CD14-positive monocyte (primary cell): Measurements from ENCODE around the gene SPON1. TPM values are rescaled to one million over a fixed set of nuclear protein-coding genes. Genes with fewer than 3 reads are reported as not detected.

Experiments used
- DNase-seq, 3 donors: peaks; one replicate each; pipeline ENCODE4 v3.0.0-alpha.2; 2011 to 2022
- H2AFZ ChIP-seq: 2 replicates; pipeline ENCODE4 v1.6.0; 2012; ENCODE audit warnings: mild to moderate bottlenecking, low read depth, low read length, inconsistent platforms; ENCODE audit not compliant: insufficient read depth, poor library complexity, severe bottlenecking
- H3K27ac ChIP-seq, 2 donors: 1 replicate in 1 of 2; 2 replicates in 1 of 2; pipeline ENCODE4 v1.5.1; 2012 to 2013; ENCODE audit warnings: low read length in 2 of 2, control low read depth in 1 of 2, inconsistent platforms in 1 of 2, low read depth in 1 of 2, mild to moderate bottlenecking in 1 of 2
- H3K27me3 ChIP-seq, 2 donors: one replicate each; pipeline versions ENCODE4 v1.6.0 to v1.6.1; 2011 to 2013; ENCODE audit warnings: low read length in 2 of 2; ENCODE audit not compliant: control insufficient read depth in 2 of 2, insufficient read depth in 2 of 2
- H3K36me3 ChIP-seq, 2 donors: replicated peaks in 1 of 2; 1 replicate in 1 of 2; 2 replicates in 1 of 2; pipeline versions ENCODE4 v1.5.1 to v1.6.1; 2012 to 2013; ENCODE audit warnings: low read length in 2 of 2, control low read depth in 1 of 2, inconsistent platforms in 1 of 2, mild to moderate bottlenecking in 1 of 2; ENCODE audit not compliant: insufficient read depth in 2 of 2, control insufficient read depth in 1 of 2
- H3K4me1 ChIP-seq, 2 donors: 1 replicate in 1 of 2; 2 replicates in 1 of 2; pipeline versions ENCODE4 v1.5.1 to v1.6.1; 2012 to 2013; ENCODE audit warnings: low read length in 2 of 2, control low read depth in 1 of 2, inconsistent platforms in 1 of 2, mild to moderate bottlenecking in 1 of 2, moderate library complexity in 1 of 2; ENCODE audit not compliant: insufficient read depth in 2 of 2, control insufficient read depth in 1 of 2
- H3K4me2 ChIP-seq: replicated peaks from 2 replicates; pipeline ENCODE3; 2012; ENCODE audit warnings: low read length, moderate library complexity, mild to moderate bottlenecking; ENCODE audit not compliant: poor library complexity, severe bottlenecking; ENCODE audit errors: extremely low read depth
- H3K4me3 ChIP-seq, 3 experiments: fragments of 200-600 bp in 1 of 3; sonication (generic) in 1 of 3; replicated peaks in 1 of 3; 1 replicate in 2 of 3; 2 replicates in 1 of 3; pipeline ENCODE4 v1.5.1; 2011 to 2013; ENCODE audit warnings: low read length in 3 of 3, mild to moderate bottlenecking in 3 of 3, control low read depth in 2 of 3, low read depth in 2 of 3, inconsistent platforms in 1 of 3, moderate library complexity in 1 of 3
- H3K79me2 ChIP-seq: 2 replicates; pipeline ENCODE4 v1.6.0; 2012; ENCODE audit warnings: mild to moderate bottlenecking, control low read depth, inconsistent platforms, low read length, moderate library complexity; ENCODE audit not compliant: insufficient read depth
- H3K9ac ChIP-seq: 2 replicates; pipeline ENCODE4 v1.6.0; 2017; ENCODE audit warnings: low read length, mild to moderate bottlenecking; ENCODE audit not compliant: insufficient read depth, poor library complexity, severe bottlenecking
- H3K9me3 ChIP-seq, 2 donors: replicated peaks in 1 of 2; 1 replicate in 1 of 2; 2 replicates in 1 of 2; pipeline versions ENCODE4 v1.5.1 to v1.6.1; 2012 to 2013; ENCODE audit warnings: low read length in 2 of 2, control low read depth in 1 of 2; ENCODE audit not compliant: control insufficient read depth in 1 of 2, insufficient read depth in 1 of 2
- H4K20me1 ChIP-seq: 2 replicates; pipeline ENCODE4 v1.6.0; 2012; ENCODE audit warnings: mild to moderate bottlenecking, low read length, control low read depth, moderate library complexity; ENCODE audit not compliant: insufficient read depth
- H3K27ac Mint-ChIP-seq, 7 donors: one replicate each; pipeline ENCODE4 v1.8.0; 2020; ENCODE audit warnings: mild to moderate bottlenecking in 7 of 7, mixed read lengths in 7 of 7, moderate library complexity in 6 of 7, inconsistent platforms in 2 of 7
- H3K27me3 Mint-ChIP-seq, 3 donors: one replicate each; pipeline ENCODE4 v1.8.0; 2021 to 2022; ENCODE audit warnings: low read depth in 3 of 3, mild to moderate bottlenecking in 3 of 3, mixed read lengths in 3 of 3, moderate library complexity in 3 of 3, inconsistent platforms in 1 of 3
- H3K36me3 Mint-ChIP-seq, 2 donors: one replicate each; pipeline ENCODE4 v1.8.0; 2020; ENCODE audit warnings: mixed read lengths in 2 of 2, inconsistent platforms in 1 of 2, mild to moderate bottlenecking in 1 of 2
- H3K4me1 Mint-ChIP-seq: one replicate; pipeline ENCODE4 v1.8.0; 2020; ENCODE audit warnings: mild to moderate bottlenecking, mixed read lengths
- H3K4me3 Mint-ChIP-seq, 2 donors: one replicate each; pipeline ENCODE4 v1.8.0; 2020; ENCODE audit warnings: mild to moderate bottlenecking in 2 of 2, mixed read lengths in 2 of 2, moderate library complexity in 1 of 2
- H3K9me3 Mint-ChIP-seq, 7 donors: one replicate each; pipeline ENCODE4 v1.8.0; 2020 to 2022; ENCODE audit warnings: mixed read lengths in 7 of 7, mild to moderate bottlenecking in 6 of 7, moderate library complexity in 6 of 7, inconsistent platforms in 2 of 7
- WGBS: methylation state at CpG from one replicate; pipeline ENCODE4 v1.1.5; 2013; ENCODE audit warnings: missing lambda C conversion rate; ENCODE audit not compliant: insufficient coverage; 5-methylcytosine and 5-hydroxymethylcytosine counted together
- intact Hi-C, 2 donors: fragments of 100-400 bp; cut with micrococcal nuclease; formaldehyde crosslinking; loops; one replicate each; pipeline versions ENCODE4 v1.15.0 to v1.15.1; 2023
- polyA plus RNA-seq, 3 donors: library from polyadenylated mRNA; depleted of rRNA in 1 of 3; unstranded in 2 of 3; stranded (reverse) in 1 of 3; fragments of 300-500 nt in 2 of 3; fragments of >200 nt in 1 of 3; fragmentation: Illumina TruSeq in 2 of 3; gene quantifications; 1 replicate in 2 of 3; 2 replicates in 1 of 3; pipeline ENCODE4 v1.2.3, GENCODE V29; 2012 to 2021
- TF ChIP-seq, protein P1 (sequence below): fragments of 200-600 bp; IDR thresholded peaks from one replicate; pipeline ENCODE4 v1.8.0; 2022; ENCODE audit warnings: antibody characterized with exemption, mild to moderate bottlenecking

The SPON1 gene
- polyA plus RNA-seq, 3 donors, result not detected

DNA sequence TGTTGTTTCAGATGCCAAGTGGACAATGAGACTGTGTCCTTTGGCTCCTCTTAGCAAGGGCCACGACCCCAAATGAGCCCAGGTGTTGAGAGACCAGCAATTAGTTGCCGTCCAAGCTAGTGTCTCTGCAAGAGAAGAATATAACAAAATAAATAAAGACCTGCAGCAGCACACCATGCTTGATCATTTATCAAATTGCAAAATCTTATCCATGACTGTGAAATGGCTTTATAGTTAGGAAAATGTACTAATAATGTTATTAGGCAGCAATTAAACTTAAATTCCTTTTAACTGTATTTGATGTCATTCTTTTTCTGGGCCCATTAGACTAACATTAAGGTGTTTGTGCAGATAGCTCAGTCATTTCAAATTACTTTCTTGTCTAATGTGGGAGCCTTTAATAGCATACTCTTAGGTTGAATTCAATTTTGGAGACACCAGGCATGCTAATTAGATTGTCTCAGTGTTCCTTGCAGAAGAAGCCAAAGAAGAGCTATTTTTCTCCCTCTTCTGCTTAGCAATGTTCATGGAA is 220.4 kb downstream of the SPON1 start:
- Histone ChIP-seq H3K9ac (no peak overlapping the region), H3K27ac (no peak overlapping the region), H3K36me3 (no peaks in the 10 kb centered on the region), H3K4me1 (no peaks in the 10 kb centered on the region), H3K79me2 (no peaks in the 10 kb centered on the region), H3K4me2 (no peak overlapping the region), H3K9me3 (no peaks in the 10 kb centered on the region), H3K4me3 (no peak overlapping the region), H3K27me3 (no peaks in the 10 kb centered on the region), H4K20me1 (no peaks in the 10 kb centered on the region), H2AFZ (no peak overlapping the region)
- Mint-ChIP-seq H3K4me3 (no peak overlapping the region), H3K27ac (no peak overlapping the region), H3K27me3 (peaks cover 1 to 4% (median 2%) of the 10 kb centered on the region in 3 donors), H3K36me3 (no peaks in the 10 kb centered on the region), H3K9me3 (peaks cover 0 to 3% (median 0%) of the 10 kb centered on the region in 7 donors), H3K4me1 (peaks cover 19% of the 10 kb centered on the region)
- WGBS, result no CpG with 5 or more reads among the region's 2 CpGs
- TF ChIP-seq, protein P1, sequence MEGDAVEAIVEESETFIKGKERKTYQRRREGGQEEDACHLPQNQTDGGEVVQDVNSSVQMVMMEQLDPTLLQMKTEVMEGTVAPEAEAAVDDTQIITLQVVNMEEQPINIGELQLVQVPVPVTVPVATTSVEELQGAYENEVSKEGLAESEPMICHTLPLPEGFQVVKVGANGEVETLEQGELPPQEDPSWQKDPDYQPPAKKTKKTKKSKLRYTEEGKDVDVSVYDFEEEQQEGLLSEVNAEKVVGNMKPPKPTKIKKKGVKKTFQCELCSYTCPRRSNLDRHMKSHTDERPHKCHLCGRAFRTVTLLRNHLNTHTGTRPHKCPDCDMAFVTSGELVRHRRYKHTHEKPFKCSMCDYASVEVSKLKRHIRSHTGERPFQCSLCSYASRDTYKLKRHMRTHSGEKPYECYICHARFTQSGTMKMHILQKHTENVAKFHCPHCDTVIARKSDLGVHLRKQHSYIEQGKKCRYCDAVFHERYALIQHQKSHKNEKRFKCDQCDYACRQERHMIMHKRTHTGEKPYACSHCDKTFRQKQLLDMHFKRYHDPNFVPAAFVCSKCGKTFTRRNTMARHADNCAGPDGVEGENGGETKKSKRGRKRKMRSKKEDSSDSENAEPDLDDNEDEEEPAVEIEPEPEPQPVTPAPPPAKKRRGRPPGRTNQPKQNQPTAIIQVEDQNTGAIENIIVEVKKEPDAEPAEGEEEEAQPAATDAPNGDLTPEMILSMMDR, result no peak
- no peak for DNase-seq
- intact Hi-C loops, result no loop called here

DNA sequence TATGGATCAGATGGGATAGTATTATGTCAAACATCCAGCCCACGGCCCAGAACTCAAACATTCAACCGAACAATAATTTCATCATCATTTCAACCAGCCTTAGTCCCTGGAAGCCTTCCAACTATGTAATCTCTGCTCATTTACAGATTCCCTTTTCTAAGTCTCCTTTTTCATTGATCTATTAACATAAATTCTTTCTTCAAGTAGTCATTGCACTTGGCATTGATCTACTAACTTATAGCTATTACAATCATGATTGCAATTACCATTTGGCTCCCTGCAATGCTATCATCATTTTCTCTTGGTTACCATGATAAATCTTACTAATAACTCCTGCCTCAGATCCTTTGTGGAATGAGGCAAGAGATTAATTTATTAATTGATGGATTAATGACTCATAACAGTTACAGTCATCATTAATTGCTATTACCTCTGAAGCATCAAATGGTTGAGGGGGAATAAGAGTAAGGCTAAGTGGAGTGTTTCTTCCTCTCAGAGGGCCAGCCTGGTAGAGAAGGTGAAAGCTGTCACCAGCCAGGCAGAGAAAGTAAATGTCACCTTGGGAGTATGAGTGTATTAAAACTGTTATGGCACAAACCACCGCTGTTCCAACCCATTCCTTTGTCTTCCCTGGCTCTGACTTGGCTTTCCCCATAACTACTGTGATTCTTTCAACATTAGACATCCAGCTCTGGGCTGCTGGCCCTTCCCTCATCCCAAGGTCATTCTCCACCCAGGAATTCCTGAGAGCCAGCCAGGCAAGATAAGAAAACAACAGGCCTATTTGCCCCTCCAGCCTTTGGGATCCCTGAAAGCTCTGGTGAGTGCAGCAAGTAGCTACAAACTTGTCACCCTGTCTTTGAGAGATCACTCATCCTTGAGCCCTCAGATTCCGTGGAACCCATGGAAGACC is 221.8 kb downstream of the SPON1 start:
- Mint-ChIP-seq H3K27ac (no peak overlapping the region), H3K4me1 (peaks cover 10% of the 10 kb centered on the region), H3K27me3 (peaks cover 1 to 2% (median 2%) of the 10 kb centered on the region in 3 donors), H3K9me3 (peaks cover 0 to 3% (median 0%) of the 10 kb centered on the region in 7 donors), H3K36me3 (no peaks in the 10 kb centered on the region), H3K4me3 (no peak overlapping the region)
- H4K20me1 ChIP-seq, result no peaks in the 10 kb centered on the region
- no peak overlapping the region for H3K27ac ChIP-seq
- no peak overlapping the region for H2AFZ ChIP-seq
- TF ChIP-seq, protein P1, result no peak
- no peak overlapping the region for H3K4me3 ChIP-seq
- intact Hi-C loops, result no loop called here
- H3K4me1 ChIP-seq, result no peaks in the 10 kb centered on the region
- no peak for DNase-seq
- H3K27me3 ChIP-seq, result no peaks in the 10 kb centered on the region
- H3K79me2 ChIP-seq, result no peaks in the 10 kb centered on the region
- H3K9me3 ChIP-seq, result no peaks in the 10 kb centered on the region
- H3K4me2 ChIP-seq, result no peak overlapping the region
- no peaks in the 10 kb centered on the region for H3K36me3 ChIP-seq
- H3K9ac ChIP-seq, result no peak overlapping the region
- 46% methylated on average over 3 of the region's 4 CpGs for WGBS
